ENCODE measurements around the gene SYT9. TPM values are rescaled to one million over a fixed set of nuclear protein-coding genes. Genes with fewer than 3 reads are reported as not detected.

SYT9 gene
- total and polyA plus RNA-seq, 2 donors (not counting 3 experiments of a cell fraction or from before 2014, with no cell fraction given), result 0.23 TPM; not detected in 1

DNA sequence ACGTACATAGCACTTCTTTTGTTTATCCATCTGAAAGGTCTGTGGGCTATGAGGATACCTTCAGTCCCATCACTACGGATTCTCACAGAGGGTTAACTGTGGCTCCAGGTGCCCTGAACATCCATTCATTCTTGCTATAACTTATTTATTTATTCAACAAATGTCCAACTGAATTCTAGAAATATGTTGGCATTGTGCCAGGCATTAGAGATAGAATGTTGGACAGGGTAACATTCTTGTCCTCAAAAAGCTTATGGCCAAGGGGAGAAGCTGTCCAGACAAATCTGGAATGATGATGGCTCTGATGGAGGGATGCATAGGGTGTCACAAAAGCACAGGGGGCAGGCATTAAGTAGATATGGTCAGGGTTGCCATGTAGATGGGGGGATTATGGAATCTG, 242.0 kb downstream of the SYT9 start:
- no peaks in the 10 kb centered on the region for H4K20me1 ChIP-seq (replicated peaks; ENCODE audit: control insufficient read depth, extremely low read depth, insufficient read depth, low read length)
- H3K9me1 ChIP-seq (replicated peaks; ENCODE audit: control insufficient read depth, extremely low read depth, insufficient read depth, low read length), result no peaks in the 10 kb centered on the region
- H3K36me3 ChIP-seq (ENCODE audit: control insufficient read depth in 2 of 2, extremely low read depth in 1 of 2, insufficient read depth in 2 of 2, low read length in 2 of 2), result no peaks in the 10 kb centered on the region
- DNase-seq (ENCODE audit: low read depth, low spot score) (no peak), FAIRE-seq (no peak)
- dilution Hi-C loops (cut with MboI; ENCODE audit: extremely low pct_ligation_motif_present, low sequenced_read_pairs), result no loop called here
- intact Hi-C loops (cut with micrococcal nuclease), result no loop called here
- ChIA-PET CTCF (no interaction called here), POLR2A (no interaction called here)
- no peak overlapping the region for H3K4me3 ChIP-seq (replicated peaks in 1 of 3; ENCODE audit: insufficient read depth in 1 of 3, low read depth in 1 of 3, low read length in 3 of 3)
- TF ChIP-seq JUN (IDR thresholded peaks at IDR 0.05; ENCODE audit: borderline replicate concordance, insufficient read depth, insufficient read length, low read depth) (no peak), POLR2A (IDR thresholded peaks at IDR 0.05; ENCODE audit: low read depth, low read length) (no peak), MYC (IDR thresholded peaks at IDR 0.05; ENCODE audit: low read depth, low read length) (no peak), CTCF (IDR thresholded peaks at IDR 0.05; ENCODE audit: extremely low read depth in 1 of 2, insufficient read depth in 1 of 2, low read depth in 1 of 2, low read length in 2 of 2) (no peak), GATA2 (IDR thresholded peaks at IDR 0.05; ENCODE audit: insufficient read depth, insufficient read length, low read depth, low read length) (no peak), FOS (IDR thresholded peaks at IDR 0.05; ENCODE audit: borderline replicate concordance, insufficient read depth, low read length) (no peak), EZH2 (IDR thresholded peaks at IDR 0.05; ENCODE audit: borderline replicate concordance, low read depth, low read length, severe bottlenecking) (no peak), POLR2AphosphoS5 (IDR thresholded peaks at IDR 0.05; ENCODE audit: insufficient read depth, low read depth, low read length) (no peak)
- TF ChIP-seq, protein P1, sequence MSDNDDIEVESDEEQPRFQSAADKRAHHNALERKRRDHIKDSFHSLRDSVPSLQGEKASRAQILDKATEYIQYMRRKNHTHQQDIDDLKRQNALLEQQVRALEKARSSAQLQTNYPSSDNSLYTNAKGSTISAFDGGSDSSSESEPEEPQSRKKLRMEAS (IDR thresholded peaks at IDR 0.05; ENCODE audit: insufficient read depth, insufficient read length), result no peak
- no peak overlapping the region for H2AFZ ChIP-seq (ENCODE audit: low read depth, low read length)
- H3K79me2 ChIP-seq (ENCODE audit: control insufficient read depth, insufficient read depth, low read length), result no peaks in the 10 kb centered on the region
- H3K4me1 ChIP-seq (ENCODE audit: control insufficient read depth, extremely low read depth, insufficient read depth, low read length), result no peaks in the 10 kb centered on the region
- no peak overlapping the region for H3K9ac ChIP-seq (replicated peaks; ENCODE audit: extremely low read depth, insufficient read depth, low read length)
- H3K4me2 ChIP-seq (ENCODE audit: insufficient read depth, low read length), result no peak overlapping the region
- BruUV-seq (replicated peaks), result no TSS peak
- H3K27me3 ChIP-seq (ENCODE audit: control insufficient read depth in 2 of 2, insufficient read depth in 2 of 2, low read length in 2 of 2), result no peaks in the 10 kb centered on the region
- no peak overlapping the region for H3K27ac ChIP-seq (ENCODE audit: insufficient read depth, low read depth, low read length)
- no peaks in the 10 kb centered on the region for H3K9me3 ChIP-seq (replicated peaks; ENCODE audit: control insufficient read depth, insufficient read depth, low read length)

Measured in endothelial cell of umbilical vein (primary cell).